OCI-LY7 (cell line): ENCODE measurements around the gene DOCK3.

Source experiments
- CTCF ChIP-seq: fragments of 200-600 bp; sonication (generic); conservative IDR thresholded peaks from 2 replicates; pipeline ENCODE4 v1.5.1; 2014; ENCODE audit warnings: mild to moderate bottlenecking, antibody characterized with exemption, low read length, moderate library complexity, mixed read lengths
- EZH2phosphoT487 ChIP-seq: fragments of 200-600 bp; sonication (generic); IDR thresholded peaks from 2 replicates; pipeline ENCODE4 v1.6.1; 2018; ENCODE audit warnings: low read depth, borderline replicate concordance, mild to moderate bottlenecking, mixed run types, antibody characterized with exemption, low read length, moderate library complexity, mixed read lengths

- no peak for TF ChIP-seq EZH2phosphoT487
- no peak for TF ChIP-seq CTCF
Measured at GRCh38 chr3:51343918-51344687, 669.4 kb downstream of the DOCK3 start.
